Measurements from ENCODE around the gene NT5C1A.

Gene NT5C1A

GRCh38 chr1:39671793-39672550, at the start of gene NT5C1A:
Gene NT5C1A (minus strand): TSS chr1:39672107. CDS start chr1:39672038, 69 bp downstream.
- peak; percentile 57 for DNase-seq (ENCODE audit: extremely low read depth, insufficient read length)
- no peaks in the 10 kb centered on the region for H3K36me3 ChIP-seq (ENCODE audit: control insufficient read depth, insufficient read depth, low read length)
- TF ChIP-seq CTCF (IDR thresholded peaks at IDR 0.05; ENCODE audit: insufficient read depth, low read length, poor library complexity, severe bottlenecking): no peak
- H3K27me3 ChIP-seq (replicated peaks; ENCODE audit: control insufficient read depth, insufficient read depth, low read length): no peaks in the 10 kb centered on the region; the same call in 1 of the 2 replicates
- peak within 1 kb of the TSS; percentile 61 for H3K4me3 ChIP-seq (replicated peaks; ENCODE audit: low read depth, low read length)

- no peak overlapping the region for H3K4me3 ChIP-seq (replicated peaks; ENCODE audit: low read depth, low read length)
- TF ChIP-seq CTCF (IDR thresholded peaks at IDR 0.05; ENCODE audit: insufficient read depth, low read length, poor library complexity, severe bottlenecking): no peak
- no peaks in the 10 kb centered on the region for H3K27me3 ChIP-seq (replicated peaks; ENCODE audit: control insufficient read depth, insufficient read depth, low read length)
- no peaks in the 10 kb centered on the region for H3K36me3 ChIP-seq (ENCODE audit: control insufficient read depth, insufficient read depth, low read length)
- no peak for DNase-seq (ENCODE audit: extremely low read depth, insufficient read length)
Observed at GRCh38 chr1:39721664-39722063, 49.8 kb upstream of the NT5C1A start.

GRCh38 chr1:39720094-39720999, 48.4 kb upstream of the NT5C1A start:
- Histone ChIP-seq H3K4me3 (replicated peaks; ENCODE audit: low read depth, low read length) (no peak overlapping the region), H3K36me3 (ENCODE audit: control insufficient read depth, insufficient read depth, low read length) (no peaks in the 10 kb centered on the region), H3K27me3 (replicated peaks; ENCODE audit: control insufficient read depth, insufficient read depth, low read length) (no peaks in the 10 kb centered on the region)
- peak; percentile 42 for DNase-seq (ENCODE audit: extremely low read depth, insufficient read length)
- peak; percentile 40 for TF ChIP-seq CTCF (IDR thresholded peaks at IDR 0.05; ENCODE audit: insufficient read depth, low read length, poor library complexity, severe bottlenecking)

GRCh38 chr1:39717809-39718208, 45.9 kb upstream of the NT5C1A start:
- no peak overlapping the region for H3K4me3 ChIP-seq (replicated peaks; ENCODE audit: low read depth, low read length)
- DNase-seq (ENCODE audit: extremely low read depth, insufficient read length): no peak
- TF ChIP-seq CTCF (IDR thresholded peaks at IDR 0.05; ENCODE audit: insufficient read depth, low read length, poor library complexity, severe bottlenecking): no peak
- H3K36me3 ChIP-seq (ENCODE audit: control insufficient read depth, insufficient read depth, low read length): no peaks in the 10 kb centered on the region
- no peaks in the 10 kb centered on the region for H3K27me3 ChIP-seq (replicated peaks; ENCODE audit: control insufficient read depth, insufficient read depth, low read length)

GRCh38 chr1:39713557-39713956, 41.6 kb upstream of the NT5C1A start:
- Histone ChIP-seq H3K36me3 (ENCODE audit: control insufficient read depth, insufficient read depth, low read length) (no peaks in the 10 kb centered on the region), H3K4me3 (replicated peaks; ENCODE audit: low read depth, low read length) (no peak overlapping the region), H3K27me3 (replicated peaks; ENCODE audit: control insufficient read depth, insufficient read depth, low read length) (no peaks in the 10 kb centered on the region)
- DNase-seq (ENCODE audit: extremely low read depth, insufficient read length): no peak
- TF ChIP-seq CTCF (IDR thresholded peaks at IDR 0.05; ENCODE audit: insufficient read depth, low read length, poor library complexity, severe bottlenecking): no peak

Data from GM06990 (cell line).